Fibroblast of skin of left biceps (primary cell): Measurements from ENCODE around the gene PTPN7.
"Not testable (repeated sequence)": the region's sequence is repeated elsewhere in the genome, so short reads cannot be mapped to it uniquely, and the experiment has no call there.

Experiments used
- DNase-seq, 2 experiments: peaks; one replicate each; pipeline ENCODE4 v3.0.0-alpha.2; 2013; ENCODE audit warnings: low read depth in 2 of 2

PTPN7 gene

DNA sequence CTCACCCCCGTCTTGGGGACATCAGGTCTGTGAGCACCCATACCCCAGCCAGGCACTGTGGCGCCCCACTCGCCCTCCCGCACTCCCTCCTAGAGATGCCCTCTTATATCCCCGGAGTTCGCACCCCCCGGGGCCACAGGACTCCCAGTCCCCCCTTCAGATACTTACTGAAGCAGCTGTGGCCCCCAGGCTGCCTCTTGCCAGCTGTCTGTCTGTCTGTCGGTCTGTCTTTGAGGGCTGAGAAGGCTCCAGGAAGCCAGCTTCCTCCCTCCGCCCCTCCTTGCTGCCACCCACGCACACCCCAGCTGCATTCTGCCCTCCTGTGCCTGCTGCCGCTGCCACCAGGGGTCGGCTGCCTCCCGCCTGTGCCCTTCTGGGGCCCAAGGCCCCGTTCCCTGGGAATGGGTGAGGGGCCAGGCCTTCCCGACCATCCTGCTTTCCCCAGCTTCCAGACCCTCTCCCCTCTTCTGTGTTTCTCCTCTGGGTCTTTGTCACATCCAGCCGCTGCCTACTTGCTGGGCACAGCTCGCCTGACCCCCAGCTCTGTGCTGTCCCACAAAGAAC is at the start of gene PTPN7:
PTPN7 (minus strand) TSS at position 226 of the 564 bp plus-strand sequence. CDS start 1,200 bp downstream, outside the sequence.
- no peak for DNase-seq

- no peak for DNase-seq
Observed at GRCh38 chr1:202208351-202208857, 48.0 kb upstream of the PTPN7 start.

DNA sequence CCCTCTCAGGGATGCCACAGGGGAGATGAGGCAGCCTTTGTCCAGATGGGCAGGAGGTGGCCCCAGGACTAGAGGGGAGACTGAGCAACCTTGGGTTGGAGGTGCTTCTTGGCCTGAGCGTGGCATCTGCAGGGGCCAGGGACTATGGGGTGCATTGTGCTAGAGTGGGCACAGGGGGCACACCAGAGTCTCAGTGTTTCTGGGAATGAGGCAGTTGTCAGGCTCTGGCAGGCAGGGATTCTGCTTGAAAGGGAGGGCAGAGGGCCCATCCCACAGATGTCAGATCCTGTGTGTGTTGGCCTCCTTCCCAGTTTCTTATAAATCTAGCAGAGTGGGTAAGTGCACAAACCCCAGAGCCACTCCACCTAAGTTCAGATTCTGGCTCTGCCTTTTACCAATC is 46.9 kb upstream of the PTPN7 start:
- peak in 1 of 2 experiments; percentile 5 for DNase-seq

DNA sequence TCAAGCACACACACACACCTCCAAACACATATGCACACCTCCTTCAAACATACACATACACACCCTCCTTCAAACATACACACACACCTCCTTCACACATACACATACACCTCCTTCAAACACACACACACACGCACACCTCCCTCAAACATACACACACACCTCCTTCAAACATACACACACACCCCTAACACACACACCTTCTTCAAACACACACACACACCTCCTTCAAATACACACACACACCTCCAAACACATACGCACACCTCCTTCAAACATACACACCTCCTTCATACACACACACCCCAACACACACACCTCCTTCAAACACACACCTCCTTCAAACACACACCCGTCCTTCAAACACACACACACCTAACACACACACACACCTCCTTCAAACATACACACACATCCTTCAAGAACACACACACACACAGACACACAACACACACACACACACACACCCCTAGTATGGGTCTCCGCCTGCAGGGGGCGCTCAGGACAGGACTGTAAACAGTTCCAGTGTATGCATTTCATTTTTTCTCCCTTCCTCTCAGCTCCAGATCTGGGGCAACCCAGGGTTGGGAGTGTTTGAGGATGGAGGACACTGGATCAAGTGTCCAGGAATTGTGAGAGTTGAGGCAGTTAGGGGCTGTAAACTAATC is 45.3 kb upstream of the PTPN7 start:
- no peak for DNase-seq

DNA sequence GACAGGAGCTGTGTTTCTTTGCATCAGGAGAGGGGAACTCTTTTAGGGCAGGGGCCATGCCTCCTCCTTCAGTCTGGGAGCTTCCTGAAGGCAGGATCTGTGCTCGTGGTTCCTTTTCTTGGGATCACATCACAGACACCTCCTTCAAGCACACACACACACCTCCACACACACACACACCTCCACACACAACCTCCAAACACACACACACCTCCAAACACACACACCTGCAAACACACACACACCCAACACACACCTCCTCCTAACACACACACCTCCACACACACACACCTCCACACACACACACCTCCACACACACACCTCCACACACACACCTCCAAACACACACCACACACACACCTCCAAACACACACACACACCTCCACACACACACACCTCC is 43.7 kb upstream of the PTPN7 start:
- no peak for DNase-seq

- DNase-seq: no peak
Observed at GRCh38 chr1:202203238-202204039, 43.0 kb upstream of the PTPN7 start.

DNA sequence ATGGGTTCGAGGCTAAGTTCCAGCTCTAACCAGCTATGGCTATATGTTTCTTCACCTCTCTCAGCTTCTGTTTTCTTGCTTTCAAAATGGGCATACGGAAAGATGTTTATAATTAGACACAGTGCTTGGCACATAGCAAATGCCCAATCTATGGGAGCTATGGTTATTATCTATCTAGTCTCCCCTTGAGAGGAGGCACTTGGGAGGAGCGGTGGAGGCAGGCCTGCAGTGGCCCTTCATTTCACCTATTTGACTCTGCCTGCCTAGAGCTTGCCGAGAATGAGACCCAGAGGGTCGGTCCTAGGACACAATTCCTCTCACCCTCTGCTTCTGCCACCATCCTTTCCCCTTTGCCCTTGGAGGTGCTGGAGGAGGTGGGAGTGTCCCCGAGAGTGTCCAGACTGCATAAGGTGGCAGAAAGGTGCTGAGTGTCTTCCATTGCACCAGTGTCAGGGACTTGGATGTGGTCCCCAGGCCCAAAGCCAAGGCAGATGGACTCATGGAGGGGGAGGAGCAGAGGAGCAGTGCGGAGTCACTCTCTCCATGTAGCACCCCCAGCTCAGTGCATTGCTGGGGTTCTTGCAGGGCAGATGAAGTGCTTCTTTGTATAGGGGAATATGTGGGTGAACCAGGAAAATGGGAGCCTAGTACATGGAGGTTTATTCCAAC is 42.2 kb upstream of the PTPN7 start:
- no peak for DNase-seq

GRCh38 chr1:202201971-202202370 is 41.6 kb upstream of the PTPN7 start:
- DNase-seq: no peak

DNA sequence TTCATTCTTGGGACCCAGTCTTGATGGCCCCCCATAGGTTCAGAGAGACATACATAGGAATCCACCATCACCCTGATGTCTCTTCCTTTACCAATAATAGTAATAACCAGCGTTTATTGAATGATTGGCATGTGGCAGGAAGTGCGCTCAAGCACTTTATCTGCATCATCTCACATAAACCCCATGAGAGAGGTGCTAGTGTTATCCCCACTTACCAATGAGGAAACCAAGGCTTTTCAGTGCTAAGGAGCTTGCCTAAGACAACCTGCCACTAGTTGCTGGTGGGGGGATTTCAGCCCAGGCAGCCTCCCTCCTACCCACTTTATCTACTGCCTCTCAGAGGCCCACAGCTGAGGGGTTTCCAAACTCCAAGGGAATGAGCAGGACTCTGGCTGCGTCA is 40.9 kb upstream of the PTPN7 start:
- DNase-seq: no peak

GRCh38 chr1:202200669-202201068 is 40.3 kb upstream of the PTPN7 start:
- DNase-seq: no peak

GRCh38 chr1:202200112-202200548 is 39.7 kb upstream of the PTPN7 start:
- DNase-seq: no peak

- DNase-seq: no peak
Observed at GRCh38 chr1:202199040-202199889, 38.9 kb upstream of the PTPN7 start.

- no peak for DNase-seq
Observed at GRCh38 chr1:202198366-202198724, 37.9 kb upstream of the PTPN7 start.

GRCh38 chr1:202197653-202198365 is 37.4 kb upstream of the PTPN7 start:
- DNase-seq: no peak

- DNase-seq: no peak
Observed at GRCh38 chr1:202194328-202194648, 33.9 kb upstream of the PTPN7 start.

DNA sequence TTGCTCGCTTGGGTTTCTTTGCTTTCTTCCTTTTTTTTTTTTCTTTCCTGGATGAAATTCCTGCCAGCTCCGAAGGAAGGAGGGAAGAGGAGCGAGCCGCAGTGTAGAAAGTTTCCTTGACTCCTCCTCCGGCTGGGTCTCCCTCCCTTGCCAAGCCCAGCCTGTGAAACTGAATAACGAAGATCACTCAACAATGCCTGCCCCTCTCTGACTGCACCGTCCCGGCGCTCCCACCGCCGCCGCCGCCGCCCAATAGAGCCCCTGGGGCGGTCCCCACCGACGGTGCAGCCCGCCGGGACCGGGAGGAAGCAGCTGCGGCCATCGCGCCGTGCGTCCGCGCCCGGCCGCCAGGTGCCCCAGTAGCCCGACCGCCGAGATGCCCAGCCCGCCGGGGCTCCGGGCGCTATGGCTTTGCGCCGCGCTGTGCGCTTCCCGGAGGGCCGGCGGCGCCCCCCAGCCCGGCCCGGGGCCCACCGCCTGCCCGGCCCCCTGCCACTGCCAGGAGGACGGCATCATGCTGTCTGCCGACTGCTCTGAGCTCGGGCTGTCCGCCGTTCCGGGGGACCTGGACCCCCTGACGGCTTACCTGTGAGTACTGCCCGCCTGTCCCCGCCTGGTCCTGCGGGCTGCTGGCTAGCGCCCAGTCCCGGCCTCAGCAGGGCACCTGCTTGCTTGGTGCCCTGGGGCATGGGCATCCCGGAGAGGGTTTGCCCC is 33.4 kb upstream of the PTPN7 start, which contains the start of gene LGR6:
LGR6 (plus strand) TSS at position 186 of the 714 bp plus-strand sequence; CDS start at position 377, 191 bp downstream.
- DNase-seq: no peak

- no peak for DNase-seq
Observed at GRCh38 chr1:202192770-202193613, 32.6 kb upstream of the PTPN7 start.

DNA sequence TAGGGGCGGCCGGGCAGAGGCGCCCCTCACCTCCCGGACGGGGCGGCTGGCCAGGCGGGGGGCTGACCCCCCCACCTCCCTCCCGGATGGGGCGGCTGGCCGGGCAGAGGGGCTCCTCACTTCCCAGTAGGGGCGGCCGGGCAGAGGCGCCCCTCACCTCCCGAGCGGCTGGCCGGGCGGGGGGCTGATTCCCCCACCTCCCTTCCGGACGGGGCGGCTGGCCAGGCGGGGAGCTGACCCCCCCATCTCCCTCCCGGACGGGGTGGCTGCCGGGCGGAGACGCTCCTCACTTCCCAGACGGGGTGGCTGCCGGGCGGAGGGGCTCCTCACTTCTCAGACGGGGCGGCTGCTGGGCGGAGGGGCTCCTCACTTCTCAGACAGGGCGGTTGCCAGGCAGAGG is 31.0 kb upstream of the PTPN7 start:
- not testable (repeated sequence) for DNase-seq
